ENCODE measurements around the gene SLC15A2.
"Not testable (repeated sequence)": the region's sequence is repeated elsewhere in the genome, so short reads cannot be mapped to it uniquely, and the experiment has no call there.

- not testable (repeated sequence) for TF ChIP-seq EZH2phosphoT487 (IDR thresholded peaks at IDR 0.05; ENCODE audit: insufficient read depth, low read depth); EZH2 (IDR thresholded peaks at IDR 0.05; ENCODE audit: insufficient read depth, poor library complexity, severe bottlenecking)
These were observed 36.4 kb upstream of the SLC15A2 start for GRCh38 chr3:121857778-121858177.

All from GM23248 (cell line).